ENCODE data around the gene TRIM45. TPM values are rescaled to one million over a fixed set of nuclear protein-coding genes. Genes with fewer than 3 reads are reported as not detected.
"Not testable (repeated sequence)": the region's sequence is repeated elsewhere in the genome, so short reads cannot be mapped to it uniquely, and the experiment has no call there.

Gene TRIM45
- total RNA-seq, 2 donors from 2014 or later: 7.5 to 8.6 TPM

GRCh38 chr1:117164209-117164608 lies 42.7 kb upstream of the TRIM45 start:
- H3K9me3 ChIP-seq: no peaks in the 10 kb centered on the region
- 65 to 67% methylated on average over 4 of the region's 4 CpGs for WGBS, 2 donors
- H3K4me1 ChIP-seq: peaks cover 39% of the 10 kb centered on the region
- peak overlapping the region in 2 of 4 donors; percentile 29 to 53 for H3K27ac ChIP-seq
- intact Hi-C loops (cut with DNase I): no loop called here
- no peak for TF ChIP-seq CTCF (IDR thresholded peaks at IDR 0.05)
- TF ChIP-seq POLR2A (IDR thresholded peaks at IDR 0.05): no peak
- no peak overlapping the region for H3K4me3 ChIP-seq
- ATAC-seq: no peak
- no peaks in the 10 kb centered on the region for H3K36me3 ChIP-seq (replicated peaks in 1 of 2; ENCODE audit: insufficient read depth in 1 of 2, low read depth in 2 of 2)
- no peak for DNase-seq
- no peaks in the 10 kb centered on the region for H3K27me3 ChIP-seq

- H3K9me3 ChIP-seq: no peaks in the 10 kb centered on the region
- peaks cover 39% of the 10 kb centered on the region for H3K4me1 ChIP-seq
- H3K36me3 ChIP-seq (replicated peaks in 1 of 2; ENCODE audit: insufficient read depth in 1 of 2, low read depth in 2 of 2): no peaks in the 10 kb centered on the region
- H3K27ac ChIP-seq: peak overlapping the region in 3 of 4 donors; percentile 13 to 54 (median 53)
- no peaks in the 10 kb centered on the region for H3K27me3 ChIP-seq
- H3K4me3 ChIP-seq: no peak overlapping the region
- TF ChIP-seq CTCF (IDR thresholded peaks at IDR 0.05): no peak
- WGBS, 2 donors: 57 to 59% methylated on average over 6 of the region's 6 CpGs
- ATAC-seq: no peak
- no peak for DNase-seq
- intact Hi-C loops (cut with DNase I): no loop called here
These were observed 41.3 kb upstream of the TRIM45 start for GRCh38 chr1:117162816-117163215.

GRCh38 chr1:117161887-117162286 lies 40.3 kb upstream of the TRIM45 start:
- peak; percentile 85 for ATAC-seq
- Histone ChIP-seq H3K27ac (peak overlapping the region in 3 of 4 donors; percentile 15 to 62 (median 21)), H3K9me3 (no peaks in the 10 kb centered on the region), H3K4me3 (no peak overlapping the region), H3K27me3 (no peaks in the 10 kb centered on the region), H3K4me1 (peaks cover 39% of the 10 kb centered on the region), H3K36me3 (replicated peaks in 1 of 2; ENCODE audit: insufficient read depth in 1 of 2, low read depth in 2 of 2) (no peaks in the 10 kb centered on the region)
- TF ChIP-seq CTCF (IDR thresholded peaks at IDR 0.05) (no peak), POLR2A (IDR thresholded peaks at IDR 0.05) (no peak)
- intact Hi-C loops (cut with DNase I): no loop called here
- DNase-seq: peak in 1 of 4 donors; percentile 14
- WGBS, 2 donors: 12 to 24% methylated on average over 1 of the region's 1 CpG

- DNase-seq; H3K27me3 ChIP-seq; H3K4me3 ChIP-seq; H3K27ac ChIP-seq; intact Hi-C loops (cut with DNase I); H3K9me3 ChIP-seq; H3K36me3 ChIP-seq (replicated peaks in 1 of 2; ENCODE audit: insufficient read depth in 1 of 2, low read depth in 2 of 2); ATAC-seq; H3K4me1 ChIP-seq: not testable (repeated sequence)
- WGBS, 2 donors: 89 to 91% methylated on average over 5 of the region's 5 CpGs
These were observed 29.8 kb upstream of the TRIM45 start for GRCh38 chr1:117151305-117151704.

DNA sequence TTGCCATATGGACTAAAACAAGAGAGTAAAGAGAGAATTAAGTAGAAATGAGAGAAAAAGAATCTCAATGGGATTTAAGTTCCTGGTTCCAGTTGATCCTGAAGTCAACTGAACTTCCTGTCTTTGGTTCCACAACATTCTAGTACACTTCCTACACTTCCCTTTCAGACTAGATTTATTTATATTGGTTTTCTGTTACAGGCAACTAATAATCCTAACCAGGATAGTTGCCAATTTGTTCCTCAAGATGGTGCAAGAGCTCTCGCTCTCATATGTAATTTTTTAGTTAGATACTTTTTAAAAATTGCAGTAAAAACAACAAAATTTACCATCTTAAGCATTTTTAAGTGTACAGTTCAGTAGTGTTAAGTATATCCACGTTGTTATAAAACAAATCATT lies 28.8 kb upstream of the TRIM45 start:
- TF ChIP-seq CTCF (IDR thresholded peaks at IDR 0.05) (no peak), POLR2A (IDR thresholded peaks at IDR 0.05) (no peak)
- Histone ChIP-seq H3K9me3 (no peaks in the 10 kb centered on the region), H3K27me3 (no peaks in the 10 kb centered on the region), H3K27ac (no peak overlapping the region), H3K36me3 (replicated peaks in 1 of 2; ENCODE audit: insufficient read depth in 1 of 2, low read depth in 2 of 2) (no peaks in the 10 kb centered on the region), H3K4me3 (no peak overlapping the region), H3K4me1 (no peaks in the 10 kb centered on the region)
- intact Hi-C loops (cut with DNase I): no loop called here
- ATAC-seq (no peak), DNase-seq (no peak)
- 77% methylated on average over 2 of the region's 2 CpGs for WGBS, 2 donors

All from body of pancreas (tissue), 4 donors.